SW 1271 (cell line): ENCODE data around the gene TPH2.

Experiments used
- DNase-seq, 2 experiments: peaks; one replicate each; lab custom pipeline; 2025; lab: John Stamatoyannopoulos, UW

Gene TPH2

GRCh38 chr12:71938728-71939385, at the start of gene TPH2:
TSS of gene TPH2 (plus strand) at chr12:71938845. CDS start at chr12:71938987, 142 bp downstream.
- DNase-seq: peak in 1 of 2 experiments; percentile 13

DNA sequence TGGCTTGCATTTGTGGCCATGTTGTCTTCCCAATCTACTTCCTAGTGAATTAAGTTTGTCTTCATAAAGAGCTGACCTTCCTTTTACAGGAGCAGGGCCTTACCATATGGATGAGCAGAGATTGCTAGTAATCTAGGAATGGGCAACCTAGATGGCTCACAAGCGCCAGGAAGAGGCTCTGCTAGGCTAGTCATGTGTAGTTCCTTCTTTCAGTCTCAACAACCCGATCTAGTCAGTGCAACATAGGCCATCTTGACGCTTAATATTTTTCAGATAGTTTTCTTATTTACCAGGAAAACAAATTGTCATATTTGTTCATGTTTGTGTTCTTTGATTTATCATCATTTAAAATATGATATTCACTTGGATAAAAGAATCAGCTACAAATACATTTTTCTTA, 48.2 kb upstream of the TPH2 start:
- DNase-seq: no peak

GRCh38 chr12:71892059-71892458, 46.6 kb upstream of the TPH2 start:
- DNase-seq: no peak

- no peak for DNase-seq
Measured at GRCh38 chr12:71896205-71896882, 42.3 kb upstream of the TPH2 start.

- peak in 1 of 2 experiments; percentile 26 for DNase-seq
Measured at GRCh38 chr12:71900091-71900490, 38.6 kb upstream of the TPH2 start.

DNA sequence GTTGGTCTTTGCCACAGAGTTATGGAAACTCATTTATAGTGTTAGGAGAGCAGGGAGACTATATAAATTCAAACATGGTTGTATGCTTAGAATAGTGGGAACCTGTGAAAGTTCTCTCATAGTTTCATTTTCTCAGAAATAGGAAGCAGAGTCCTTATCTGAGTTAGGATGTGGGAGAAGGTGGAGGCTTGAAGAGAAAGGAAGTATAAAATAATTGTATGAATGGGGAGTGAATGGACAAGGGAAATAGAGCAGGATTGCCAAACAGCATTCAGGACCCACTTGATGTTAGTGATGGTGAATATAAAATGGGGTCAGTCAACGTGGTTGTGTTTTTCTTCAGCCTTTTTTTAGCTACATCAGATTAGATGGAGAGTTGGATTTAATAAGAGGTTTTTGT, 34.0 kb upstream of the TPH2 start:
- DNase-seq: no peak

- DNase-seq: no peak
Measured at GRCh38 chr12:71935594-71935993, 3.1 kb upstream of the TPH2 start.

GRCh38 chr12:71940068-71940467, 1.4 kb downstream of the TPH2 start:
- no peak for DNase-seq

- DNase-seq: no peak
Measured at GRCh38 chr12:71941174-71941573, 2.5 kb downstream of the TPH2 start.

- no peak for DNase-seq
Measured at GRCh38 chr12:71942259-71942658, 3.6 kb downstream of the TPH2 start.

DNA sequence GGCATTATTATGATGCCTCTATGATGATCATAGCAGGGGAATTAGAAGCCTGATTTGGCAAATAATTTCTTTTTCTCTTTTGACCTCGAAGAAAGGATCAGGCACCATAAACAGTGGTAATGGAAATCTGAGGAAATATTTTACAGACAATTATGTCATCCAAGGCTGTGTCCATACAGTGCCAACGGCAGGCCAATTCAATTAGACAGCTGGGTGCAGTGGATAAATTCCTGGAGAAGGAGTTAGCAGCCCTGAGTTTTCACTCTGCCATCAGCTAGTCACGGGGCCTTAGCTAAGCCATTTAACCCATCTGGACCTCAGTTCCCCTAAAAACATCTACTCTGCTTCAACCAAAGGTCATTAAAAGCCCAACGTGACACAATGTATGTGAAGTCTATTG, 4.1 kb downstream of the TPH2 start:
- DNase-seq: no peak

DNA sequence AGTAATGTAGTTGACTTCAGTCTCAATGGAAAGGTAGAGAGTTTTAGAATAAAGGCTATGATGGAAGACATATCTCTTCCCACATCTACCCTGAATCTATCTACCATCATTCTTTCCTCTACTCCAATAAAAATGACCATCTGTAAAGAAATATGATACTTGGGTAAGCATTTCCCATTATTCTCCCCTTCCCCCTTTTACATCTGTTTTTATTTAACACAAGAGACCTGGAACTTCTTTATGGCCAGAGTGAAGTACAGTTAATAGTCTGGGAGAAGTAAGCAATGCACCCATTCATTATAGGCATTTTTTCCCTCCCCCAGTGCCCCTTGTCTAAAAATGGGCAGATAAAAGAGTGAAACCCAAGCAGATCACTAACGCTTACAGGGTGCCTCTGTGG, 6.5 kb downstream of the TPH2 start:
- DNase-seq: no peak

GRCh38 chr12:71945883-71946282, 7.2 kb downstream of the TPH2 start:
- DNase-seq: no peak

- no peak for DNase-seq
Measured at GRCh38 chr12:71947645-71948105, 9.0 kb downstream of the TPH2 start.

- DNase-seq: no peak
Measured at GRCh38 chr12:71948390-71948789, 9.7 kb downstream of the TPH2 start.

DNA sequence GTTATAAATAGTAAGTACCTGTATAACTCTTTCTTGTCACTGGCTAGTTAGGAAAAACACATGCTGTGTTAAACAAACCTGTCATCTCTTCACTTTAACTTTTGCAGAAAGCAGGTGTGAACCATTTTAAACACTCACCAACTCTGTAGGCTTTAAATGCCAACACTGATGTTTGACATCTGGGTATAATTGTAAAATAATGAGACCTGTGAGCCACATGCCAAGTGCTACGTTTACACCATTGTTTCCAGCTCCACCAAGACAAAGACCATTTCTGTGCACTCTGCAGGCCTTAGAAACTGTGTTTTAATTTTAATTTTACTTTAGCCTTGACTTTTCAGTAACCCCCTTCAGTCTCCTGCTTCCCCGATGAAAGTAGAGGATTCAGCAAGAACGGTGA, 11.0 kb downstream of the TPH2 start:
- no peak for DNase-seq

GRCh38 chr12:71950404-71950803, 11.8 kb downstream of the TPH2 start:
- no peak for DNase-seq

GRCh38 chr12:71950819-71951218, 12.2 kb downstream of the TPH2 start:
- DNase-seq: no peak

DNA sequence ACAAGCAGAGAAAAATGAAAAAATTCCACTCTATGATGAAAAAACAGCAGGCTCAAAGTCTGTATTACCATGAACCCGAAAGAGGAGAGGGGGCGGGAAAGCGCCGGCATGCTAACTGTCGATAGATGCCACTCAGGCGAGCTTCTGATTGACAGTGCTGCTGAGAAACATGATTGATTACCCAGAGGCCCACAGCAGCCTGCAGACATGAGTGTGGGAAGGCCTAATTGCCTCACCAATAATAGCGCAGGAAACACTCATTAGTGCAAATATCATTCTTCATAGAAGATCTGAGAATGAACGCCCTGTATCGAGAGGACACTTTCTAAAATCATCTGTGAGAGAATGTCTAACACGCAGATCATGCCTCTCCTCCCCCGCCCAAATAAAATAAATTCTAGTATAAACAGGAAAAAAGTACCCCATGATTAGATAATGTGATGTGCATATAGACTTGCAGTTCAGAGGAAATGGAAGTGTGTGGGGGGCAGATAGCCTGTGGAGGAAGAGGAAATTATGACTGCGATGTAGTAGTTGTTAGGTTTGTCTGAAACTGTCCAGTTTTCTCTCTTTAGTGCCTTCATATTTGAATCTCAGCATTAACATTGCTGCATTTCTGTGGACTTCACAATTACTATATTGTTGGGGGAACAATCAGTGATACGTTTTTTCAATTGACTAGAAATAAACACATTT, 15.6 kb downstream of the TPH2 start:
- DNase-seq: no peak

- no peak for DNase-seq
Measured at GRCh38 chr12:71954861-71955260, 16.2 kb downstream of the TPH2 start.

GRCh38 chr12:71955970-71956369, 17.3 kb downstream of the TPH2 start:
- DNase-seq: no peak

DNA sequence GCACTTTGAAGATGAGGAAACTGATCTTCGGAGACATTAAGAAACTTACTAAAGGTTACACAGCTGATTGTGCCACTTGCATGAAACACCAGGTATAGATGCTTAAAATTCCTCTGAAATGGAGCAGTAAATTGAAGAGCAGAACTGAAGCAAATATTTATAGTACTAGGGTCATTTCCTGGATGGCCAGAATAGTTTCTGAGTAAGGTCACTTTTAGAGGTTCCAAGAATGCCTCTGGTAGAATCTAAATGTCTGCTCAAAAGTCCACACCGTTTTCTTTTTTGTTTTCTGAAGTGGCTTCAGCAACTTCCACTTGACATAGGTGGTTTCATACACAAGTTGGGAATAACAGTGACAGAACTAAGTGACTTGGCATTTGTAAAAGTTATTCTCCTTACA, 19.4 kb downstream of the TPH2 start:
- DNase-seq: peak in 1 of 2 experiments; percentile 56

- no peak for DNase-seq
Measured at GRCh38 chr12:71958457-71958856, 19.8 kb downstream of the TPH2 start.
